Esophagus muscularis mucosa (tissue), 4 donors: ENCODE data around the gene COQ6. TPM values are rescaled to one million over a fixed set of nuclear protein-coding genes. Genes with fewer than 3 reads are reported as not detected.
"Not testable (repeated sequence)": the region's sequence is repeated elsewhere in the genome, so short reads cannot be mapped to it uniquely, and the experiment has no call there.

Source experiments
- DNase-seq: peaks from one replicate; pipeline ENCODE4 v3.0.0-alpha.2; 2017; ENCODE audit errors: extremely low spot score
- H3K27ac ChIP-seq, 4 donors: fragments of 200-600 bp; sonication (generic); replicated peaks in 1 of 4; 1 replicate in 3 of 4; 2 replicates in 1 of 4; pipeline ENCODE4 v1.5.1; 2016 to 2019; ENCODE audit warnings: mild to moderate bottlenecking in 1 of 4
- H3K27me3 ChIP-seq, 4 donors: fragments of 200-600 bp; sonication (generic); one replicate each; pipeline versions ENCODE4 v1.5.1 to v1.6.0; 2016 to 2019
- H3K36me3 ChIP-seq, 4 donors: fragments of 200-600 bp; sonication (generic); one replicate each; pipeline ENCODE4 v1.5.1; 2016 to 2019
- H3K4me1 ChIP-seq, 4 donors: fragments of 200-600 bp; sonication (generic); one replicate each; pipeline ENCODE4 v1.5.1; 2016 to 2019
- H3K4me3 ChIP-seq, 4 donors: fragments of 200-600 bp; sonication (generic); 1 replicate in 2 of 4; 2 replicates in 2 of 4; pipeline ENCODE4 v1.5.1; 2016 to 2019; ENCODE audit warnings: mild to moderate bottlenecking in 4 of 4, moderate library complexity in 1 of 4
- H3K9me3 ChIP-seq, 4 donors: fragments of 200-600 bp; sonication (generic); 1 replicate in 3 of 4; 2 replicates in 1 of 4; pipeline ENCODE4 v1.5.1; 2016 to 2019
- EP300 ChIP-seq: sonication (generic); formaldehyde crosslinking; IDR thresholded peaks from one replicate; pipeline ENCODE4 v1.6.1; 2017; ENCODE audit warnings: antibody characterized with exemption
- POLR2A ChIP-seq: fragments of 450-650 bp; IDR thresholded peaks from one replicate; pipeline ENCODE4 v1.6.1; 2017; ENCODE audit warnings: antibody characterized with exemption, moderate library complexity, mild to moderate bottlenecking, low read depth
- POLR2AphosphoS5 ChIP-seq, 2 donors: sonication (generic); formaldehyde crosslinking; IDR thresholded peaks; one replicate each; pipeline ENCODE4 v1.6.1; 2017; ENCODE audit warnings: antibody characterized with exemption in 2 of 2
- WGBS: methylation state at CpG from one replicate; pipeline ENCODE4 v1.1.5; 2018; 5-methylcytosine and 5-hydroxymethylcytosine counted together
- intact Hi-C: fragments of 100-400 bp; cut with DNase I; formaldehyde crosslinking; loops from one replicate; pipeline ENCODE4 v1.15.1; 2023
- total RNA-seq, 4 donors: library from RNA; depleted of rRNA; stranded (reverse); fragments of >200 nt; gene quantifications; one replicate each; pipeline versions ENCODE4 v1.1.0 to v1.2.1, GENCODE V29; 2016
- TF ChIP-seq, protein P1 (sequence below), 3 experiments: fragments of 200-600 bp in 2 of 3; fragments of 450-650 bp in 1 of 3; sonication (generic) in 2 of 3; IDR thresholded peaks; one replicate each; pipeline ENCODE4 v1.5.1; 2017 to 2019; ENCODE audit warnings: antibody characterized with exemption in 3 of 3, mild to moderate bottlenecking in 2 of 3, moderate library complexity in 1 of 3

Gene COQ6
- total RNA-seq, 4 donors from 2014 or later, result 21.5 to 52.0 (median 30.6) TPM

DNA sequence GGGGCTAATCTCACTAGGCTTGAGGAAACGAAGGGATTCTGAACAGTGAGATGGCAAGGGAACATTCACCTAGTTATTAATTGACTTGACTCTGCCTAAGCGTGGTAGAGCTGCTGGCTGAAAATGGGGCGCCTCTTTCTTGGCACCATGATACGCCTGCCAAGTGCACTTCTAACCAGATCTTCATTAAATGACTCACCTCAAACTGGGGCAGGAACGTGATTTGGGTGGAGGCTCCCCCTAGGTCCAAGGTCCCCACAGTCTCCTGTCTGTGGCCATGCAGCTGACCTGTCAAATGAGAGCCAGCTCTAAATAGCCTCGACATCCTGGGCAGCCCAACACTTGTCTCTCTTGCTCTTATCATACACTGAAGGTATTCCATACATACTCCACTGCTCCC lies 26.0 kb downstream of the COQ6 start:
- Histone ChIP-seq H3K9me3 (no peaks in the 10 kb centered on the region), H3K36me3 (peaks cover 7 to 67% (median 38%) of the 10 kb centered on the region in 4 donors), H3K27ac (no peak overlapping the region), H3K4me3 (no peak overlapping the region), H3K4me1 (no peaks in the 10 kb centered on the region), H3K27me3 (no peaks in the 10 kb centered on the region)
- 88% methylated on average over 3 of the region's 6 CpGs for whole genome bisulfite sequencing
- DNase-seq, result no peak
- TF ChIP-seq POLR2A, result no peak
- TF ChIP-seq, protein P1, sequence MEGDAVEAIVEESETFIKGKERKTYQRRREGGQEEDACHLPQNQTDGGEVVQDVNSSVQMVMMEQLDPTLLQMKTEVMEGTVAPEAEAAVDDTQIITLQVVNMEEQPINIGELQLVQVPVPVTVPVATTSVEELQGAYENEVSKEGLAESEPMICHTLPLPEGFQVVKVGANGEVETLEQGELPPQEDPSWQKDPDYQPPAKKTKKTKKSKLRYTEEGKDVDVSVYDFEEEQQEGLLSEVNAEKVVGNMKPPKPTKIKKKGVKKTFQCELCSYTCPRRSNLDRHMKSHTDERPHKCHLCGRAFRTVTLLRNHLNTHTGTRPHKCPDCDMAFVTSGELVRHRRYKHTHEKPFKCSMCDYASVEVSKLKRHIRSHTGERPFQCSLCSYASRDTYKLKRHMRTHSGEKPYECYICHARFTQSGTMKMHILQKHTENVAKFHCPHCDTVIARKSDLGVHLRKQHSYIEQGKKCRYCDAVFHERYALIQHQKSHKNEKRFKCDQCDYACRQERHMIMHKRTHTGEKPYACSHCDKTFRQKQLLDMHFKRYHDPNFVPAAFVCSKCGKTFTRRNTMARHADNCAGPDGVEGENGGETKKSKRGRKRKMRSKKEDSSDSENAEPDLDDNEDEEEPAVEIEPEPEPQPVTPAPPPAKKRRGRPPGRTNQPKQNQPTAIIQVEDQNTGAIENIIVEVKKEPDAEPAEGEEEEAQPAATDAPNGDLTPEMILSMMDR (IDR thresholded peaks at IDR 0.05), result no peak
- no peak for TF ChIP-seq POLR2AphosphoS5 (IDR thresholded peaks at IDR 0.05)
- no peak for TF ChIP-seq EP300
- intact Hi-C loops, result no loop called here

GRCh38 chr14:73977896-73978295 lies 27.8 kb downstream of the COQ6 start:
- H3K36me3 ChIP-seq, result peaks cover 5 to 68% (median 35%) of the 10 kb centered on the region in 4 donors
- intact Hi-C loops, result no loop called here
- H3K4me3 ChIP-seq, result no peak overlapping the region
- H3K27ac ChIP-seq, result no peak overlapping the region
- H3K4me1 ChIP-seq, result no peaks in the 10 kb centered on the region
- H3K27me3 ChIP-seq, result no peaks in the 10 kb centered on the region
- TF ChIP-seq POLR2AphosphoS5 (IDR thresholded peaks at IDR 0.05), result no peak
- no peak for TF ChIP-seq POLR2A
- TF ChIP-seq, protein P1 (IDR thresholded peaks at IDR 0.05), result no peak
- TF ChIP-seq EP300, result no peak
- WGBS, result 75% methylated on average over 4 of the region's 4 CpGs
- no peak for DNase-seq
- no peaks in the 10 kb centered on the region for H3K9me3 ChIP-seq

GRCh38 chr14:73988065-73988464 lies 38.0 kb downstream of the COQ6 start:
- intact Hi-C loops, result no loop called here
- no peak for DNase-seq
- TF ChIP-seq POLR2A, result no peak
- TF ChIP-seq EP300, result no peak
- no peak for TF ChIP-seq POLR2AphosphoS5 (IDR thresholded peaks at IDR 0.05)
- TF ChIP-seq, protein P1 (IDR thresholded peaks at IDR 0.05), result no peak
- H3K27me3 ChIP-seq, result no peaks in the 10 kb centered on the region
- H3K9me3 ChIP-seq, result no peaks in the 10 kb centered on the region
- H3K36me3 ChIP-seq, result peaks cover 13 to 41% (median 30%) of the 10 kb centered on the region in 4 donors
- H3K4me1 ChIP-seq, result no peaks in the 10 kb centered on the region
- 87% methylated on average over 3 of the region's 3 CpGs for WGBS
- no peak overlapping the region for H3K27ac ChIP-seq
- no peak overlapping the region for H3K4me3 ChIP-seq

DNA sequence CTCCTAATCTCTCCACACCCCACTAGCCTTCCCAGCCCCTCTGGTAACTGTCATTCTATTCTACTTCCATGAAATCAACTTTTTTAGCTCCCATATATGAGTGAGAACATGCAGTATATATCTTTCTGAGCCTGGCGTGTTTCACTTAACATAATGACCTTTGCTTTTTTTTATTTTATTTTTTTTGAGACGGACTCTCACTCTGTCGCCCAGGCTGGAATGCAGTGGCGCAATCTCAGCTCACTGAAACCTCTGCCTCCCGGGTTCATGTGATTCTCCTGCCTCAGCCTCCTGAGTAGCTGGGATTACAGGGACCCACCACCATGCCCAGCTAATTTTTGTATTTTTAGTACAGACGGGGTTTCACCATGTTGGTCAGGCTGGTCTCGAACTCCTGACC lies 38.6 kb downstream of the COQ6 start:
- H3K4me1 ChIP-seq, H3K27me3 ChIP-seq, DNase-seq, H3K4me3 ChIP-seq, H3K27ac ChIP-seq, H3K9me3 ChIP-seq, intact Hi-C loops: not testable (repeated sequence)
- peaks cover 13 to 41% (median 28%) of the 10 kb centered on the region in 4 donors for H3K36me3 ChIP-seq
- WGBS, result 86% methylated on average over 7 of the region's 7 CpGs

- no peak overlapping the region for H3K27ac ChIP-seq
- no peak for DNase-seq
- no peaks in the 10 kb centered on the region for H3K27me3 ChIP-seq
- no peaks in the 10 kb centered on the region for H3K4me1 ChIP-seq
- no peaks in the 10 kb centered on the region for H3K9me3 ChIP-seq
- H3K4me3 ChIP-seq, result no peak overlapping the region
- WGBS, result 78% methylated on average over 4 of the region's 4 CpGs
- intact Hi-C loops, result no loop called here
- H3K36me3 ChIP-seq, result peaks cover 13 to 26% (median 24%) of the 10 kb centered on the region in 4 donors
- TF ChIP-seq POLR2AphosphoS5 (IDR thresholded peaks at IDR 0.05), result no peak
- no peak for TF ChIP-seq POLR2A
- no peak for TF ChIP-seq EP300
- TF ChIP-seq, protein P1 (IDR thresholded peaks at IDR 0.05), result no peak
Measured at GRCh38 chr14:73991092-73991491, 41.0 kb downstream of the COQ6 start.

- H3K9me3 ChIP-seq, intact Hi-C loops, DNase-seq, H3K4me1 ChIP-seq, H3K27ac ChIP-seq, H3K27me3 ChIP-seq, H3K4me3 ChIP-seq: not testable (repeated sequence)
- 95% methylated on average over 7 of the region's 7 CpGs for WGBS
- peaks cover 0 to 20% (median 10%) of the 10 kb centered on the region in 4 donors for H3K36me3 ChIP-seq
Measured at GRCh38 chr14:73994926-73995325, 44.8 kb downstream of the COQ6 start.
